SH-SY5Y (cell line): ENCODE measurements around the gene CDH22.

Experiments used
- GATA2 ChIP-seq: IDR thresholded peaks from 2 replicates; pipeline ENCODE4 v1.6.1; 2011; ENCODE audit warnings: mild to moderate bottlenecking, low read depth, low read length
- GATA3 ChIP-seq: IDR thresholded peaks from 2 replicates; pipeline ENCODE4 v1.6.1; 2011; ENCODE audit warnings: low read depth, mild to moderate bottlenecking, low read length, moderate library complexity

CDH22 gene

DNA sequence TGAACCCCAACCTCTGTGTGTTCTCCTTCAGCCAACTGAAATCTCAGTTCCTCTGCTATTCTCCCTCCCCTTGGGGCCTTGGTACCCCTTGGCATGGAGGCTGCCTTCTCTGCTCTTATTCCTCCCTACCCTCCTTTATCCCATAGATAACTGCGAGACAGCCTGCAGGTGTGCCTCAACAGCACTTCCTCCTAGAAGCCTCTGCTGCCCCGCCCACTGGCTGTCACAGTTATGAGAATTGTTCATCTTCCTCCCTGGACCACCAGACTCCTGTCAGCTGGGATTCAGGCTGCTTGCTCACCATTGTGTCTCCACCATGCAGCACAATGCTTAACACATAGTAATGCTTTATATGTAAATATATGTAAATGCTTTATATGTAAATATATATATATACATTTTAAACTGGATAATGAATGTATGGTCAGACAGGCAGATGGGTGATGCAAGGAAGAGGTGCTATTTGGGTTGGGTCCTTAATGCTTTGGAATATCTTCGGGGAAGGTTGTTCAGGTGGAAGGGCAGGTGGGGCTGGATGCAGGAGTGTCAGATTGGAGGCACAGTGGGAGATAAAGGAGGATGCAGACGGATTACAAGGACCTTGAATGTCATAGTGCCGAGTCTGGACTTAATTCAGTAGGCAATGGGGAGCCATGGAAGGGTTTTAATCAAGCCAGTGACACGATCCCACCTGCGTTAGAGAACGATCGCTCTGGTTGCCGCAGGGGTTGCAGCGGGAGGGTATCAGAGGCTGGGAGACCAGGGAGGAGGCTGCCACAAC lies 4.9 kb downstream of the CDH22 start:
- TF ChIP-seq GATA2, result no peak
- no peak for TF ChIP-seq GATA3

DNA sequence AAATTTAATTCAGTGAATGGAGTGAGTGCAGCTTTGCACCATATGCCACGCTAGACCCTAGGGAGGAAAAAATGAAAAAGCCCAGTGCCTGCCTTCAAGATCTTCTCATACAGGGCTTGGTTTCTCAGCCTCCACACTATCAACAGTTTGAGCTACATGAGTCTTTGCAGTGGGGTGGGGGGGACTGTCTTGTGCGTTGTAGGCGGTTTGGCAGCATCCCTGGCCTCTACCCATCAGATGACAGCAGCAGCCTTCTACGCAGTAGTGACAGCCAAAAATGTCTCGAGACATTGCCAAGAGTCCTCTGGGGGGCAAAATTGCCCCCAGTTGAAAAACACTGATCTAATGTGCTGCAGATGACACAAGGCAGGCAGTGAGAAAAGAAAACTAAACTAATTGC lies 6.2 kb downstream of the CDH22 start:
- TF ChIP-seq GATA2 (no peak), GATA3 (no peak)

DNA sequence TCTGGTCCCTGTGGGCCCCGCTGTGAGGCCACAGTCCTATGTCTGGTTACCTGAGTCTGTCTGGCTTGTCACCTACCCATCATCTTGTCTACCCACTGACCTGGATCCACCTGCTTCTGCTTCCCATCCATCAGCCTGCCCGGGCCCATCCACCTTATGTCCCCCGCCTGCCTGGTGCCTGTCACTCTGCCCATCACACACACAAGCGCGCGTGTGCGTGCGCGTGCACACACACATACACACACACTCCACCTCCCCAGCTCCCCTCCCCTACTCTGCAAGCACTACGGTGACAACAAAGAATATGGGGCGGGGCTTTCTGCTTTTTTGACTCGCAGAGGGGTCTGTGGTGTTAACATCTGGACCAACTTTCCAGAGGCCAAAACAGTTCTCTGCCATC lies 8.0 kb downstream of the CDH22 start:
- TF ChIP-seq GATA3 (no peak), GATA2 (no peak)

DNA sequence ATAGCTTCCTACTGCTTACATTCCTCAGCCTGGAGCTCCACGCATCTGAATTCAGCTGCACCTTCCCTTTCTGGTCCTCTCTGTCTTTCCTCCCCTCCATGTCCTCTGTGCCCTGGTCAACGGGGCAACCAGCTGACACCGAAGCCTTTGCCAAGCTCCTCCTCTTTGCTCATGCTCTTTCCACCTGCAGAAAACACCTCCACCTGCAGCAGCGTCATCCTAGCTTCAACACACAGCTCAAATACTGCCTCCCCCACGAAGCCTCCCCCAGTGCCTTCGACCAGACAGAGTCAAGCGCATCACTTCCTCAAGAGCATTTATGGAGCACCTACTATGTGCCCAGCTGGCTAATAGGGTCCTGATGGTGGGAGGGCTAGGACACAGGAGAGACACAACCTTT lies 9.2 kb downstream of the CDH22 start:
- TF ChIP-seq GATA2 (no peak), GATA3 (no peak)

DNA sequence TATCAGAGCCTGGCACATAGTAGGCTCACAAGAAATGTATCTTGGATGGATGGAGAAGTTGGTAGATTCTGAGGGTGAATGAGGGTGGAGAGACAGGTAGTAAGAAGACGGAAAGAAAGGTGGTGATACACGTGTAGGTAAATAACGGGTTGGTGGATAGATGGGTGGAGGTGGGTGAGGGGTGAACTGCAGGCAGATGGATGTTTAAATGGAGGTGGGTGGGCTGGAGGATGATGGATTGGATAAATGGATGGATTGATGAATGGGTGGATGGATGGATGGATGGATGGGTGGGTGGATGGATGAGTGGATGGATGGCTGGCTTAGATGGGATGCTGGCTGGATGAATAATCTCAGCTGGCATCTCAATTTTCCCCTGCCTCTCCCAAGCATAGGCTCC lies 9.9 kb downstream of the CDH22 start:
- no peak for TF ChIP-seq GATA2

DNA sequence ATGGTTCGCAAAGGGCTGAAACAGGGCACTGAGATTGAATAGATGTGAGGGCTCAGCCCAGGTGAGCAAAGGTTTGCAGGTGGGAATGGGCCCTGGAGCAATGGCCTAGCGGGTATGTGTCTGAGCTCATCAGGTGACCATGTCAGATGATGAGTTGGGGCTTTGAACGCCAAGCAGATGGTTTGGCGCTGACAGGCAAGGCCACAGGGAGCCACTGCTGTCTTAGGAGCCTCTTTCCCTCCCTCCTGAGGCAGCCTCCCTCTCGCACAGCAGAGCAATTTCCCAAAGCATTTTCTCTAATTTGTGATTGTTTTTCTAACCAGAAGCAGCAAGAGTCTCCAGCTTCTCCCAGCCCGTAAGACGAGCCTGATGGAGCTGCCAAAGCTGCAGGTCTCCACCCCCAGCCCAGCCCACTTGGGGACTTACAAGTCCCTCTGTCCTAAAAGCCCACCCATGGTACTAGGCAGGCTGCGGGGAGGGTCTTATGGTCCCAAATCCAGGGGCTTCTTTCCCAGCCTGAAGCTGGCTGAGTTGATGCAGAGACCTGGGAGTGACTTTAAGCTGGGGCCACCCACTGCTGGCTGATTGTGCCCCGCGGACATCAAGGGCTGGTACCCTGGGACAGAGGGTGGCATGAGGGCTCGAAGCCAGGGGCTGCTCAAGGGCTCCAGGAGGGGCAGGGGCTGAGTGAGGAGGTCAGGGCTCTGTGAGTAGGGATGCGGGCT lies 11.6 kb downstream of the CDH22 start:
- TF ChIP-seq GATA3, result no peak
- no peak for TF ChIP-seq GATA2

DNA sequence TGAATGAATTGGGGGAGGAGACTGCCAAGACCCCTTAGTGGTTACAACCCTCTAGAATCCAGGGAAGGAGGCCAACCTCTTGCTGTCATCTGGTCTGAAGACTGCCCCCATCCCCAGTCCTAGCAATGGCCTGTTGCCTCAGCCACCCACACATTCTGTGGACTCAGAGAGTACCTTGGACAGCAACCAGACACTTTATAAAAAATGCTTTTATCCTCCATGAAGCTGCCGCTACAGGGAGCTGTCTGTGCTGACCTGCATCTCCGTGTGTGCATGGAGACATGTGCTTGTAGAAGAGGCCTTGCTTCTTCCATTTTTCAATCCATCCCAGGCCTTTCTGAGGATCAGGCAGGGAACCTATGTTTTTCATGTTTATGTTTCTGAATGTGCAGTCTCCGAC lies 15.2 kb downstream of the CDH22 start:
- TF ChIP-seq GATA3 (no peak), GATA2 (no peak)

DNA sequence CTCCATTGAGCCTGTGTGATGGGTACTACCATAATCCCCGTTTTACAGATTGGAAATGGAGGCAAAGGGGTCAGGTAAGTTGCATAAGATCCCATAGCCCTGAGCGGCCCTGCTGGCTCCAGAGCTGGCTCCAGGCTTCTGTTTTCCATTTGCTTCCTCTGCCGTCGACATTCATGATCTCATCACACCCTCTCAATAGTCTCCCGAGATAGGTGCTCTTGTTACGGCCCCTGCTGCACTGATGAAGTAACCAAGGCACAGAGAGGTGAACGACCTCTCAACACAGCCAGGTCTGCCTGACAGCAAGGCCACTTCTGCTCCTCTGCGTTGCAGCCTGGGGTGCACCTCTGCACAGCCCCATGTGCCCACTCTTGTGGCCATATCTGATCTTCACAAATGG lies 16.9 kb downstream of the CDH22 start:
- no peak for TF ChIP-seq GATA3
- no peak for TF ChIP-seq GATA2

DNA sequence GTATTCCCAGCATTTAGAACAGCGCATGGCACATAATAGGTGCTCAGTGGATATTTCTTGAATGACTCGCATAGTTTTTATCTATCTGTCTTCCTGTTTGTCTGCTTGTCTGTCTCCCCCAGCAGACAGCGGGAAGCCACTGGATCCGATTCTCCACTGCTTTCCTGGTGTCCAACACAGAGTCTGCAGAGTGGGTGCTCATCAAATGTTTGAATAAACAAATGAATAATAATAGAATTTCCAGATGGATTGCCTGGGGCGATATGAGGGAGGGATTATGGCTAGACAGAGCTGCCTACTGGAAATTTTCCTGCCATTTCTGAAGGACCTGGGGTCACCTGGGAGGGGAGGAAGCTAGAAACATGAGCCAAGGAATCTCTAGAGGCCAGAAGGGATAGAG lies 18.9 kb downstream of the CDH22 start:
- no peak for TF ChIP-seq GATA3
- no peak for TF ChIP-seq GATA2

DNA sequence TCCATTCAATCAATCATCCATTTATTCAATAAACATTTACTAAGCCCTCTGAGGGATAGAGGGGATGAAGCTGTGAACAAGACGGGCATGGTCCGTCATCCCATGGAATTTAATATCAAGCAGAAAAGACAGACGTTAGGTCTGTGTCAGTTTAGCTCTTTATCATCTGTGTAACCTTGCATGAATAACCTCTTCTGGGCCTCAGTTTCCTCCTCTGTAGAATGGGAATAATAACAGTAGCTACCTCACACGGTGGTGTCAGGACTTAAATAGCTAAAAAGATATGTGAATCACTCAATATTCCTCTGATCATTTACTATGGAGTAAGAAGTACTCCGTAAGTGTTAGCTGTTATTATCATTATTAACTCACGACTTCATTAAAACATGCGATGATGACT lies 21.3 kb downstream of the CDH22 start:
- TF ChIP-seq GATA2 (no peak), GATA3 (no peak)

DNA sequence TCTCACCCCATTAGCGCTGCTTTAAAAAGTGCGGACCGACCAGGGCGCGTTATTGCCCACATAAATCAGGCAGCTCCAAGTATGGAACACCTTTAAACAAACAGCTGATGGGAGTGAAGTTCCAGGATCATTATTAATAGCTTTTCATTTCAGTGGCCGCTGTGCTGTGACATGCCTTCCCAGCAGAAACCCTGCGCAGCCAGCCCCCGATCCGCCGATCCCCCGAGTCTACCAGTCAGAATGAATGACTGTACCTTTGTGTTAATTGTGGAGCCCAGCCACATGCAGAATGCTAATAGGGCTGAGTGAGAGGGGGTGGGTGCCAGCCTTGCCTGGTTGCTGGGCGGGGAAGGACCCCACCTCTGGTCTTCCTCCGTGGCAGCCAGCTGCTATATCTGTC lies 21.9 kb downstream of the CDH22 start:
- TF ChIP-seq GATA3 (no peak), GATA2 (no peak)

DNA sequence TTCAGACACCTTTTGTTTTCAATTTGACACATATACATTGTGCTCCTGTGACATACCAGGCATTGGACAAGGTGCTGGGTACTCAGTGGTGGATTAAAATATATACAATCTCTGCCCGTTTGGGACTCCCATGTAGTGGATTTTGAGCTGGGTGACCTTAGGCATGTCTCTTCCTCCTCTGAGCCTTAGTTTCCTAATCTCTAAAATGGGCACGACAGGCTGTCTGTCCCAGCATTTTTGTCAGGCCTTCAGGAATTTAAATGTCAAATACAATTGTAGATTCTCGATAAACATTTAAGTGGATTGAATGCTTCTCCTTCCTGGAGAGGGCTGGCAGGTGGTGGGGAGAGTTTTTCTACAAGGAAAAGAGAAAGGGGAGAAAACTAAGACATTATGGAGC lies 22.6 kb downstream of the CDH22 start:
- TF ChIP-seq GATA3 (no peak), GATA2 (no peak)

DNA sequence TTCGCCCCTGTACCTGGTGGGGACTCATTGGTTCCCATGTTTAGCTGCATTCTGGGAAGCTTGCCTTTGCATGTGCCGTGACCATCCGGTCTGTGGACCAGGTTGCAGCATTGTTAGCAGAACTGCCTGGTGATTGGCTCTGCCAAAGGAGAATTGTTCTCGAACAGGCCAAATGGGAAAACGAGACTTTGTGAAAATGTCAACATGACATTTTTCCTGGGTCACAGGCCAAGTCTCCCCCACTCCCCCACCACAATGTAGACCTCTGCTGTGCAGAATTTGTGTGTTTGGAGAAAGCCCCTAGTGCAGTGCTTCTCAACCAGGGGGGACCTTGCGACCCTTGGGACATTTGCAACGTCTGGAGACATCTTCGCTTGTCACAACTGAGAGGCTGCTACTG lies 23.2 kb downstream of the CDH22 start:
- no peak for TF ChIP-seq GATA2
- TF ChIP-seq GATA3, result no peak

DNA sequence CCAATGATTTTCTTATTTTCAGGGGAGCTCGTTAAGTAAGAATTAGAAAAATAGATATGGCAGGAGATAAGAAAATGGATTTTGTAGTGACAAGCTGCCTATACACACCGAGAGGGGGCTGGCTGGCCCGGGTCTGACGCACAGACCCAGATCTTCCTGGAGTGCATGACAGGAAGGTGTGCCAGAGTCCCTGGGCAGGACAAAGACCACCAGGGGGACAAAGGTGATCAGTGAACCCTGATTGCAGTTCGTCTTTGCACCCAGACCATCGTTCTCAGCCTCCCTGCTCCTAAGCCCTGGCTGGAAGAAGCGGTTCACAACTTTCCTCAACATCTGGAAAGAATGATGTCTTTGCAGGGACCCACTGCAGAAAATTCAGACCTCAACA lies 24.3 kb downstream of the CDH22 start:
- no peak for TF ChIP-seq GATA2
- TF ChIP-seq GATA3, result no peak

DNA sequence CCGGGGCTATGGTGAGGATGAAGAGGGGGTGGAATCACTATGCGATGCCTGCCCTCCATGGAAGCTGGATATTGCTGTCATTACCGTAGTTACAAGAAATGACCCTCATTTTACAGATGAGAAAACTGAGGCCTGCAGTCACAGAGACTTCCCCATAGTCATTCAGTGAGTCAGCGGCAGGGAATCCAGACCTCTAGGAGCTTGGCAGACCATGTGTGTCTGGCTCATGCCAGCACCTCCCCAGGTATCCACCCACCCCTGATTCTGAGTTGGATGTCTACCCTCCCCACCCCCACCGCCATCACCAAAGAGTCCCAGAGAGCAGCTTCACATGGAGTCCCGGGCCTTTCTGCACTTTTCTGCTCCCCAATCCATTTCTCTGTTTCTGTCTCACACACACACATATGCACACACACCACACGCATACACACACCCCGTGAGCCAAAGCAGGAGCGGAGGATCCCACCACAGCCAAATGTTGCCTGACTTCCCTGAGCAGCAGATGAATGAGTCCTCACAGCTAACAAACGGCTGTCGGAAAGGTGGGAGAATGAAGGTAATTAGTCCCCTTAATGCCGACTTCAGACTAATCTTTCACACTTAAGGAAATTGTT lies 24.8 kb downstream of the CDH22 start:
- TF ChIP-seq GATA2, result no peak
- no peak for TF ChIP-seq GATA3

DNA sequence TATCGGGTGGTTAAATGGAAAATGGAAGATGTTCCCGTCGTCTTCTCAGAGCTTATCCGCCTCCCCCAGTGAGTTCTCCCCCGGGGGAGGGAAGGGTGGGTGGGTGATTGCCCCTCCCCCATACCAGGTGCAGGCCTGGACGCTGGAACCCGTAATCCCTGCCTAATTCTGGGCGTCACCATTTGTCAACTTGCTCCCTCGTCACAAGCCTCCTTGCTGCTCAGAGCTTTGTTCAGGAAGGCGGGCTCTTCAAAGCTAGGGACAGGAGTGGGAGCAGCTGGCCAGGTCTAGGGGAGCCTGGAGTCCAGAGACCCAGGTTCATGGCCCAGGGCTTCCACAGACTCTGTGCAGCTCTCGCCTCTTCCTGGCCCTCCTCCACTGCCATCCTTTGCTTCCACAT lies 25.6 kb downstream of the CDH22 start:
- TF ChIP-seq GATA2, result no peak
- no peak for TF ChIP-seq GATA3
